ENCODE data around the gene HS1BP3. TPM values are rescaled to one million over a fixed set of nuclear protein-coding genes. Genes with fewer than 3 reads are reported as not detected.

HS1BP3 gene
- total and polyA plus RNA-seq, 12 donors, result 23.7 to 50.1 (median 40.5) TPM

DNA sequence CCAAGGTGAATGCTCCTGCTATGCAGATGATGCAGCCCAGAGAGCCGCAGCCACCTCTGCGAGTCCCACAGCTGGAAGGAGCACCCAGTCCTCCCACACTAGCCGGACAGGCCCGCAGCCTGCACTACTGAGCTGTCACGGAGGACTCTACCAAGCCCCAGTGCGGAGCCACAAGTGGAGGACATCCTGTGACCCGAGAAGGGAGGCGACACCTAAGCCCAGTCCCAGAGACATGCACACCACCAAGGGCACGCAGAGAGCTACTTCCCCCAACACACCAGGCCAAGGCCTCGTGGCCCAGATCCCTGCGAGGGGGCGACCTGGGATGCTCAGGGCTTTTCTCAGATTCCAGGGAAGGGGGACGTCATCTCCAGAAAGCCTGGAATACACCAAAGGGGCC, 12.9 kb downstream of the HS1BP3 start:
- intact Hi-C loops (cut with DNase I), result loop anchor here in 1 of 2 donors (5.0 to 10.0 kb wide), 2 partner anchors 133 to 191 kb away; partner anchors contain the start of gene RHOB
- H3K27ac ChIP-seq, result peak overlapping the region; percentile 13 to 97 (median 67)
- H3K4me3 ChIP-seq, result no peak overlapping the region
- peaks cover 25 to 59% of the 10 kb centered on the region in 2 donors for H3K4me1 ChIP-seq (replicated peaks in 1 of 2)
- no peaks in the 10 kb centered on the region for H3K9me3 ChIP-seq (replicated peaks in 1 of 3)
- 87 to 91% (median 89%) methylated on average over 9 to 13 of the region's 13 CpGs for WGBS, 4 donors
- DNase-seq, result no peak
- TF ChIP-seq POLR2A (IDR thresholded peaks at IDR 0.05), result no peak
- TF ChIP-seq, protein P1, sequence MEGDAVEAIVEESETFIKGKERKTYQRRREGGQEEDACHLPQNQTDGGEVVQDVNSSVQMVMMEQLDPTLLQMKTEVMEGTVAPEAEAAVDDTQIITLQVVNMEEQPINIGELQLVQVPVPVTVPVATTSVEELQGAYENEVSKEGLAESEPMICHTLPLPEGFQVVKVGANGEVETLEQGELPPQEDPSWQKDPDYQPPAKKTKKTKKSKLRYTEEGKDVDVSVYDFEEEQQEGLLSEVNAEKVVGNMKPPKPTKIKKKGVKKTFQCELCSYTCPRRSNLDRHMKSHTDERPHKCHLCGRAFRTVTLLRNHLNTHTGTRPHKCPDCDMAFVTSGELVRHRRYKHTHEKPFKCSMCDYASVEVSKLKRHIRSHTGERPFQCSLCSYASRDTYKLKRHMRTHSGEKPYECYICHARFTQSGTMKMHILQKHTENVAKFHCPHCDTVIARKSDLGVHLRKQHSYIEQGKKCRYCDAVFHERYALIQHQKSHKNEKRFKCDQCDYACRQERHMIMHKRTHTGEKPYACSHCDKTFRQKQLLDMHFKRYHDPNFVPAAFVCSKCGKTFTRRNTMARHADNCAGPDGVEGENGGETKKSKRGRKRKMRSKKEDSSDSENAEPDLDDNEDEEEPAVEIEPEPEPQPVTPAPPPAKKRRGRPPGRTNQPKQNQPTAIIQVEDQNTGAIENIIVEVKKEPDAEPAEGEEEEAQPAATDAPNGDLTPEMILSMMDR (IDR thresholded peaks at IDR 0.05), result no peak
- no peaks in the 10 kb centered on the region for H3K27me3 ChIP-seq
- peaks cover 0 to 24% of the 10 kb centered on the region in 2 donors for H3K36me3 ChIP-seq (replicated peaks in 1 of 2)

GRCh38 chr2:20637147-20637546, 13.8 kb downstream of the HS1BP3 start:
- Histone ChIP-seq H3K4me3 (no peak overlapping the region), H3K27ac (peak overlapping the region; percentile 45 to 97 (median 67)), H3K9me3 (replicated peaks in 1 of 3) (no peaks in the 10 kb centered on the region), H3K27me3 (no peaks in the 10 kb centered on the region), H3K4me1 (replicated peaks in 1 of 2) (peaks cover 23 to 52% of the 10 kb centered on the region in 2 donors), H3K36me3 (replicated peaks in 1 of 2) (peaks cover 0 to 22% of the 10 kb centered on the region in 2 donors)
- WGBS, 4 donors, result 37 to 48% (median 46%) methylated on average over 4 to 13 of the region's 13 CpGs
- DNase-seq, result peak in 6 of 7 donors; percentile 74 to 86 (median 79)
- intact Hi-C loops (cut with DNase I), result loop anchor here (2.0 to 10.0 kb wide), 3 partner anchors 132 to 194 kb away; partner anchors contain the start of gene RHOB (in 1 of the 2)
- peak in 1 of 2 donors; percentile 14 for TF ChIP-seq POLR2A (IDR thresholded peaks at IDR 0.05)
- TF ChIP-seq, protein P1 (IDR thresholded peaks at IDR 0.05), result no peak

- TF ChIP-seq POLR2A (IDR thresholded peaks at IDR 0.05), result no peak
- TF ChIP-seq, protein P1 (IDR thresholded peaks at IDR 0.05), result peak; percentile 87 to 99 (median 96)
- H3K9me3 ChIP-seq (replicated peaks in 1 of 3), result no peaks in the 10 kb centered on the region
- peak overlapping the region; percentile 1 to 97 (median 61) for H3K27ac ChIP-seq
- H3K27me3 ChIP-seq, result no peaks in the 10 kb centered on the region
- 31 to 53% (median 32%) methylated on average over 14 to 32 of the region's 32 CpGs for WGBS, 4 donors
- intact Hi-C loops (cut with DNase I), result loop anchor here (2.0 to 10.0 kb wide), 3 partner anchors 131 to 193 kb away; partner anchors contain the start of gene RHOB (in 1 of the 2)
- H3K36me3 ChIP-seq (replicated peaks in 1 of 2), result peaks cover 0 to 22% of the 10 kb centered on the region in 2 donors
- H3K4me1 ChIP-seq (replicated peaks in 1 of 2), result peaks cover 16 to 43% of the 10 kb centered on the region in 2 donors
- no peak overlapping the region for H3K4me3 ChIP-seq
- DNase-seq, result peak; percentile 86 to 94 (median 90)
These were observed 15.0 kb downstream of the HS1BP3 start for GRCh38 chr2:20635675-20636584.

GRCh38 chr2:20635113-20635510, 15.8 kb downstream of the HS1BP3 start:
- Histone ChIP-seq H3K9me3 (replicated peaks in 1 of 3) (no peaks in the 10 kb centered on the region), H3K27ac (peak overlapping the region in 4 of 5 donors; percentile 20 to 97 (median 78)), H3K36me3 (replicated peaks in 1 of 2) (peaks cover 0 to 14% of the 10 kb centered on the region in 2 donors), H3K27me3 (no peaks in the 10 kb centered on the region), H3K4me3 (no peak overlapping the region), H3K4me1 (replicated peaks in 1 of 2) (peaks cover 10 to 39% of the 10 kb centered on the region in 2 donors)
- intact Hi-C loops (cut with DNase I), result loop anchor here in 1 of 2 donors (5.0 to 10.0 kb wide), 2 partner anchors 130 to 188 kb away; partner anchors contain the start of gene RHOB
- no peak for DNase-seq
- TF ChIP-seq, protein P1 (IDR thresholded peaks at IDR 0.05), result no peak
- TF ChIP-seq POLR2A (IDR thresholded peaks at IDR 0.05), result no peak
- 76 to 85% (median 82%) methylated on average over 5 of the region's 5 CpGs for WGBS, 4 donors
